ENCODE data around the gene STARD7.

The STARD7 gene

DNA sequence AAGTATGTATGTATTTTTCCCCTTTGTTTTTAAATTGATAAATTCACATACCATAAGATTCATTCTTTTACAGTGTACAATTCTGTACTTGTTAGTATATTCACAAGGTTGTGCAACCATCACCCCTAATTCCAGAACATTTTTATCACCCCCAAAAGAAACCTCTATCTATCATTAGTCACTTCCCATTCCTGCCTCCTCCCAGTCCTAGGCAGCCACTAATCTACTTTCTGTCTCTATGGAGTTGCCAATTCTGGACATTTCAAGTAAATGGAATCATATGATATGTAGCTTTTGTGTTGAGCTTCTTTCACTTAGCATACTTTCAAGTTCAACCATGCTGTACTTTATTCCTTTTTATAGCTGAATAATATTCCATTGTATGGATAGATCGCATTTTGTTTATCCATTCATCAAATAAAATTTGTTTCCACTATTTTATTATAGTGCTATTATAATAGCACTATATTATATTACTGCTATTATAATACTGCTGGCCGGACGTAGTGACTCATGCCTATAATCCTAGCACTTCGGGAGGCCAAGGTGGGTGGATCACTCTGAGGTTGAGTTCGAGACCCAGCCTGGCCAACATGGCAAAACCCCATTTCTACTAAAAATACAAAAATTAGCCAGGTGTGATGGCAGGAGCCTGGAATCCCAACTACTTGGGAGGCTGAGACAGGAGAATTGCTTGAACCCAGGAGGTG lies 10.9 kb downstream of the STARD7 start:
- DNase-seq = no peak

GRCh38 chr2:96195410-96196066 lies 13.1 kb downstream of the STARD7 start:
- DNase-seq = no peak

DNA sequence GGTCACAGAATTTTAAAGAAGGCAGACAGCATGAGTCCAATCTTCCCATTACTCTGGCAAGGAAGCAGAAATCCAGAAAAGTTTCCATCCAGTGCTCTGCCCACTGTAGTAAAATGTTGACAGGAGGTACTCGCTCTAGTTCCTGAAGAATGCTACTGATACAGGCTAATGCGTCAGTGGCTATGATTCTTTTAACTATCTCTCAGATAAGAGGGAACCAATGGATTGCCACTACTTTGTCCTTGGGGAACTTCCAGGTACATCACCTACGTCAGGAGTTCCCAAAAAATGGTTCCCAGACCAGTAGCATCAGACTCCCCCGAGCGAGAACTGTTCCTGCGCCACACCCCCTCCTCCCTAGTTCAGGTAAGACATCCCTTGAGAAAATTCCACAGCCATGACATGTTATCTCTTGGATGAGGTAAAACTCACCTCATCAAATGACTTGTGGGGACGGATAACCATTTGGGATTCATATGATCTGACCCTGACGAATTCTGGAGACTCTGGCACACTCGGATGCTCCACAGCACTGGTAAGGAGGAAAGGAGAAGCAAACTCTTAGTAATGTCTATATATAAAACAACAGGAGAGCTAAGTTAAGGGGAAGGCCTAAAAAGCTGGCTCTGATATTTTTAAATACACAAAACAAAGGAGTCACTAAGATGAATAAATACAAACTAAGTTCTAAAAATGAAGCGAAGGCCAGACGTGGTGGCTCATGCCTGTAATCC lies 16.5 kb downstream of the STARD7 start:
- no peak for DNase-seq

DNA sequence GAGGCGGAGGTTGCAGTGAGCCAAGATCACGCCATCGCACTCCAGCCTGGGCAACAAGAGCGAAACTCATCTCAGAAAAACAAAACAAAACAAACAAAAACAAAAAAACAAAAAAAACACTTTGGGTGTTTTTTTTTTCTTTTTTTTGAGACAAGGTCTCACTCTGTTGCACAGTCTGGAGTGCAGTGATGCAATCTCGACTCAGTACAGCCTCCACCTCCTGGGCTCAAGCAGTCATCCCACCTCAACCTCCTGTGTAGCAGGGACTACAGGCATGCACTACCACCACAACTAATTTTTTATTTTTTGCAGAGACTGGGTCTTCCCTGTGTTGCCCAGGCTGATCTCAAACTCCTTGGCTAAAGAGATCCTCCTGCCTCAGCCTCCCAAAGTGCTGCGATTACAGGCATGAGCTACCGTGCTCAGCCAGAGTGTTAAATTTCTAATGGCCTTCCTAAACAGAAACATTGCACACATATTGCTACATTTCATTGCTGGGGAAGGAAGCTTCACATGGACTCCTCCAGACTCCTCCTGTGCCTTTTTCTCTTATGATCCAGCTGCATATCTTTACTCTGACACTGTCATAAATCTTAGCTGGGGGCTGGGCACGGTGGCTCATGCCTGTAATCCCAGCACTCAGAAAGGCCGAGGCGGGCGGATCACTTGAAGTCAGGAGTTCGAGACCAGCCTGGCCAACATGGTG lies 19.7 kb downstream of the STARD7 start:
- no peak for DNase-seq

DNA sequence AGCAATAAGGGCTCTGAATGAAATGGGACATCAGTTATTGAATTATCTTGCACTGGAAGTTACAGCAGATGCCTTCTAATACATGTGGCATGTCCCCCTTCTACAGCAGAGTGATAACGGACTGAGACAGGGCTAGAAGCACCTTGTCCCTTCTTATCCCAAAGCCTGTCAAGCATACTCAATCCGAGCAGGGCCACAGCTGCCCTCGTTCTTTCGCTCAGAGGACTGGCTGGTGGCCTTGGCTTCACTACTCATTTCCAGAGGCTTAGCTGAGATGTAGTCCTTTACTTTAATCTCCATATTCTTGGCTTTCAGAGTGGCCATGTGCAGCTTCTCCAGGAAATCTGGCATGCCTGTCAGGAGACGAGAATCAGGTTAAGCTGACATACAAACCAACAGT lies 22.1 kb downstream of the STARD7 start:
- DNase-seq = no peak

DNA sequence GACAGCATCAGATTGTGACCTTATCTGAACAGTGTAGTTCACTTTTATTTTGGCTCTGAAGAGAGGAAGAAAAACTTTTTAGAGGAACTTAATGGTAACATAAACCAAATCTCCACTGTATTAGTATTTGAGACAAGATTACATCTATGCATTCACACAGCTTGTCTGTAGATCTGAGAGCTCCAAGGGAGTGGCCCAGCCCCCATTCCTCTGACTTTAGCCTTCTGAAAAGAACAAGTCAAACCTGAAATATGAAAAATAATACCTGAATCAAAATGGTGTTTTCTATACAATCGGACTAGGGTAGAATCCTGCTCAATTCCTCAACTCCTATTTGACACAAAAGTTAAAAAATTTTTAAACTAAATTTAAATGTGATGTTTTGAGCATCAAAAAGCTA lies 23.1 kb downstream of the STARD7 start:
- DNase-seq = no peak

GRCh38 chr2:96184989-96185388 lies 23.6 kb downstream of the STARD7 start:
- DNase-seq = no peak

- DNase-seq = no peak
These were observed 24.4 kb downstream of the STARD7 start for GRCh38 chr2:96184188-96184587.

GRCh38 chr2:96181529-96181928 lies 27.1 kb downstream of the STARD7 start:
- no peak for DNase-seq

- DNase-seq = no peak
These were observed 28.1 kb downstream of the STARD7 start for GRCh38 chr2:96180521-96180920.

DNA sequence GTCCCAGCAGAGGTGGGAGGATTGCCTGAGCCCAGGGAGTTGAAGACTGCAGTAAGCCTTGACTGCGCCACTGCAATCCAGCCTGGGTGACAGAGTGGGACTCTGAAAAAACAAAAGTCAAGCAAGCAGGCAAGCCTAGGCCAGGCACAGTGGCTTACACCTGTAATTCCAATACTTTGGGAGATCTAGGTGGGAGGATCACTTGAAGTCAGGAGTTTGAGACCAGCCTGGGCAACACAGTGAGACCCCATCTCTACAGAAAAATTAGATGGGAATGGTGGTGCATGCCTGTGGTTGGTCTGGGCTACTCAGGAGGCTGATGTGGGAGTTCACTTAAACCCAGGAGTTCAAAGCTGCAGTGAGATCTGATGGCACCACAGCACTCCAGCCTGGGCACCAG lies 28.6 kb downstream of the STARD7 start:
- no peak for DNase-seq

GRCh38 chr2:96176661-96177060 lies 32.0 kb downstream of the STARD7 start:
- no peak for DNase-seq

DNA sequence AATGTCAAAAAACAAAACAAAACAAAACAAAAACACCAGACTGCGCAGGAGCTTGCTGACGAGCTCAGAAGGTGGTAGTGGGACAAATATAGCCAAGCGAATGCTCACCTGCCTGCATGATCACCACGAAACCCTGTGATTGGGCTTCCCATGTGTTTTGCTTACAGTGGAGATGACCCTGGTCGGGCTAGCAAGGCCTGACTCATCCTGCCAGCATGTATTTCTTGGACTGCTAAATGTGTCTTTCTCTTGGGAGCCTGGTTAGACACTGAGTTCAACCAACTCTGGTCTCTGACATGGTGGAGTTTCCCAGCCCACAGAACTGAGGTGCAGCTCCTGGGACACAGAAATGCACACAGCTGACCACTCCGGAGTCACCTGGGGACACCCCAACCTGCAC lies 32.7 kb downstream of the STARD7 start:
- DNase-seq = no peak

GRCh38 chr2:96174251-96175144 lies 34.1 kb downstream of the STARD7 start:
- DNase-seq = peak; percentile 82 to 85

DNA sequence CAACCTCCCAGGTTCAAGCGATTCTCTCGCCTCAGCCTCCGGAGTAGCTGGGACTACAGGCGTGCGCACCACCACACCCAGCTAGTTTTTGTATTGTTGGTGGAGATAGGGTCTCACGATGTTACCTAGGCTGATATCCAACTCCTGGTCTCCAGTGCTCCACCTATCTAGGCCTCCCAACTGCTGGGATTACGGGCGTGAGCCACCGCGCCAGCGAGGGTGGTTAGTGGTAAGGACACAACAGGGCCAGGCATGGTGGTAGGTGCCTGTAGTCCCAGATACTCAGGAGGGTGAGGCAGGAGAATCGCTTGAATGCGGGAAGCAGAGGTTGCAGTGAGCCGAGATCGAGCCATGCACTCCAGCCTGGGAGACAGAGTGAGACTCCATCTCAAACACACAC lies 36.8 kb downstream of the STARD7 start:
- no peak for DNase-seq

- peak; percentile 35 to 70 for DNase-seq
These were observed 38.0 kb downstream of the STARD7 start for GRCh38 chr2:96170626-96171025.

DNA sequence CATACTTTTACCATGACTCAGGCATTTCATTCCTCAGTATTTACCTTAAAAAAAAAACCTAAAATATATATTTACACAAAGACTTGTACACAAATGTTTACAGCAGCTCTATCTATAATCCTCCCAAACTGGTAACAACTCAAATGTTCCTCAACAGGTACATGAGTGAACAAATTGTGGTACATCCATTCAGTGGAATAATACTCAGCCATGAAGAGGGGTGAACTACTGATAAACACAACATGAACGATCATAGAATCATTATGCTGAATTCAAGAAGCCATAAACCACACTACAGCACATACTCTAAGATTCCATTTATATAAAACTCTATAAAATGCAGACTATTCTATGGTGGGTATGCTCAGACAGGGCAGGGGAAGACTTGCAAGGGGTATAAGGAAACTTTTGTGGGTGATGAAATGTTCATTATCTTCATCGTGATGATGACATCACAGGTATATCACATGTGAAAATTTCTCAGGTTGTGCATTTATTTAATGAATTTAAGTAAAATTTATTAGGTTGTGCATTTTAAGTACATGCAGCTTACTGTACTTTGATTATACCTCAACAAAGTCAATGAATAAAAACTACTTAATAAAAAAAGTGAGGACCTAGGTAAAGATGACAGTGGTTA lies 38.6 kb downstream of the STARD7 start:
- no peak for DNase-seq

- no peak for DNase-seq
These were observed 41.1 kb downstream of the STARD7 start for GRCh38 chr2:96167407-96168013.

DNA sequence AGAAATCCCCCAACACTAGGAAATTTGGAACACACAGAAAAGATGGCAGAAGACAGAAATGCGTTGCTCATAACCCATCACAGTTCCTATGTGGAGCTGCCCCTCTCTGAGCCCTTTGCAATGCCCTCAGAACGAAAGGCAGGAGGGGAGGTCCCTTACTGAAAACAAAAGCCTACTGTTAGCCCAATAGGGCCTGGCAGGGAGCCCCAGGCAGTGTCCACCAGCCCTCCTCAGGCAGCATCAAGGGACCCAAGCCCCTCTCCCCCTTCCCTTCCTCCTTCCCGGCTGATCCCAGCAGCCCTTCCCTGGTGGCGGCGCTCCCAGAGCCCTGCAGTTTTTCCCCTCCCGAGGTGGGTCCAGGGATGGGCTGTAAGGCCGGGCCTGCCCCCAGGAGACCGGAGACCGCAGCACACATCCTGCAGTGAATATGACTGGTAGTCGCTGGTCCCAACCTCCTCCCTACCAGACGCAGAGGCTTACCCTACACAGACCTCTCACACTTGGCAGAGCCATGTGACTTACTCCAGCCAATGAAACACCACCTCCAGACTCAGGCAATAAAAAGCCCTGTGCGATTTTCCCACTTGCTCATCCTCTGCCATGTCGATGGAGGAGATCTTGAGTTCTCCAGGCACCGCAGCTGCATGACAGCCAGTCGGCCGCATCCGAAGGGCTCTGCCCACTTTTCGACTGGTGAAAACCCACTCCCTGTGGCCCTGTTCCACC lies 44.0 kb downstream of the STARD7 start:
- DNase-seq = no peak

DNA sequence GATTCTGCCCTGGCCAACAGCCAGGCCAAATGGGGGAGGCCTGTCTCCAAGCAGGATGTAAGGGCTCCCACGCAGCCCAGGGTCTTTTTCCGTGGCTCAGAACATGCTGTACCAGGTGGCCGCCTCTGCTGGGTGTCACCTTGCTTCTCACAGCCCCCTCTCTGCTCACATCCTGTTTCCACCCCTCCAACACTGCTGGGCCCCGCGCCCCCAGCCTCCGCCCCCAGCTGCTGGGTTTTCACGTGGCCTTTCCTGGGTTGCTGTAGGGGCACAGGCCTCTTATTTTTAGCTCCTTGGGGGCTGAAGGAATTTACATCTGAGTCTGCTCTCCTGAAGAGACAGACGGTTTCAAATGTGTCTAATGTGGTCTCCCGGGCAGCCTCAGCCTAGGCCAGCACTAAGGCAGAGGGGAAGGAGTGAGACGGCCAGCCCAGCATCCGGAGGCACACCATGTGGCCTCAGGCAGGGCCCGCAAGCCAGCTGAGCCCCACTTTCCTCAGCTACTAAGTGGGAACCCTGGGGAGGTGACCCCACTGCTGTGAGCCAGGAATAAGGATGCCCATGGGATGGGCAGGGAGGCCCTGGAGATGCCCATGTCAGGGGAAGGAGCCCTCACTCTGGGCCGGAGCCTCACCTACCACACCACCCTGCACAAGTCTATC lies 44.7 kb downstream of the STARD7 start:
- DNase-seq = no peak

All from inflammatory macrophage (primary cell).